ENCODE measurements around the gene RIN3.

DNA sequence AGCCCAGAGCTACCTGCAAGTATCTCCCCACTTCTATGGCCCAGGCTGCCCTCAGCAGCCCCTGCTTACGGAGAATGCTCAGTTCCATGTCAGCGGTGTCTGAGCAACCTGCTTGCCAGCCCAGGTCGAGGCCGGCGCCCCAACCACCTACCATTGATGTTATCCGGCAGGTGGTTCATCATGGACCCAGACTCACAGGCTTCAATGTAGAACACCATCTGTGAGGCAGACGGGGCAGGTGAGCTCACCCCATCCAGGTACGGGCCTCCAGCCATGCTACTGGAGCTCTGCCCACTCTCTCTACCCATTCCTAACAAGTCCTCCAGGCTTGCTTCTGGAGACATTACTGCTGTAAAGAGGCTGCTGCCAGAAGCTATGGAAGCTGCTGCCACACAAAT is 199.1 kb downstream of the RIN3 start:
- TF ChIP-seq, protein P1, sequence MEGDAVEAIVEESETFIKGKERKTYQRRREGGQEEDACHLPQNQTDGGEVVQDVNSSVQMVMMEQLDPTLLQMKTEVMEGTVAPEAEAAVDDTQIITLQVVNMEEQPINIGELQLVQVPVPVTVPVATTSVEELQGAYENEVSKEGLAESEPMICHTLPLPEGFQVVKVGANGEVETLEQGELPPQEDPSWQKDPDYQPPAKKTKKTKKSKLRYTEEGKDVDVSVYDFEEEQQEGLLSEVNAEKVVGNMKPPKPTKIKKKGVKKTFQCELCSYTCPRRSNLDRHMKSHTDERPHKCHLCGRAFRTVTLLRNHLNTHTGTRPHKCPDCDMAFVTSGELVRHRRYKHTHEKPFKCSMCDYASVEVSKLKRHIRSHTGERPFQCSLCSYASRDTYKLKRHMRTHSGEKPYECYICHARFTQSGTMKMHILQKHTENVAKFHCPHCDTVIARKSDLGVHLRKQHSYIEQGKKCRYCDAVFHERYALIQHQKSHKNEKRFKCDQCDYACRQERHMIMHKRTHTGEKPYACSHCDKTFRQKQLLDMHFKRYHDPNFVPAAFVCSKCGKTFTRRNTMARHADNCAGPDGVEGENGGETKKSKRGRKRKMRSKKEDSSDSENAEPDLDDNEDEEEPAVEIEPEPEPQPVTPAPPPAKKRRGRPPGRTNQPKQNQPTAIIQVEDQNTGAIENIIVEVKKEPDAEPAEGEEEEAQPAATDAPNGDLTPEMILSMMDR (IDR thresholded peaks at IDR 0.05), result no peak
- TF ChIP-seq EZH2 (IDR thresholded peaks at IDR 0.05) (no peak), EZH2phosphoT487 (IDR thresholded peaks at IDR 0.05) (no peak)

All from neural progenitor cell (in vitro differentiated cells).